ENCODE measurements around the gene ADAMTS7. TPM values are rescaled to one million over a fixed set of nuclear protein-coding genes. Genes with fewer than 3 reads are reported as not detected.
"Not testable (repeated sequence)": the region's sequence is repeated elsewhere in the genome, so short reads cannot be mapped to it uniquely, and the experiment has no call there.

Gene ADAMTS7
- total RNA-seq, 1 donor: 34.0 TPM

DNA sequence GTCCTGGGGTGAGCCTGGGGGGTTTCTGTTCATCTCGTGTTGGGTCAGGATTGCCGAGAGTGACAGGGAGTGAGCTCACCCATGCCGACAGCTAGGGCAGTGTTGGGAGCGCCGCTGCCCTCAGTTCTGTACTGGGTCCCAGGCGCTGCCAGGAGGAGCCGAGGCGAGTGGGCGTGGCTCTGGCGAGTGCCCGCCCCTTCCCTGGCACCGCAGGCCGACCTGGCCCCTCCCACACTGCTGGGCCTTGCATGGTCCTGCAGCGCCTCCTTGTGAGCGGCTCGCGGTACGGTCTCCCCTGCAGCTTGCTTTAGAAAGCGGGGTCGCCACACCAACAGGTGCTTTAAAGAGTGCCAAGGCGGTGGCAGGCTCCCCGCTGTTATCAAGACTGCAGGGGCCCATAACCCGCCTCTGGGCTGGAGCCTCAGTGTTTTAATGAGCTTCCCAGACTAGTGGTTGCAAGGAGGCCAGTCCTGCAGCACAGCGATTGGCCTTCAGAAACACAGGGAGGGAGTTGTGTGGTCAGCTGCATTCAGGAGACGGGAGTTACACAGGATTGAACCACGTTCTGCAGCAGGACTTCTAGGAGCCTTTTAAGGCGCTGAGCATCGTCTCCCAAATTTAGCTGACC, 60.2 kb downstream of the ADAMTS7 start:
- TF ChIP-seq, protein P1, sequence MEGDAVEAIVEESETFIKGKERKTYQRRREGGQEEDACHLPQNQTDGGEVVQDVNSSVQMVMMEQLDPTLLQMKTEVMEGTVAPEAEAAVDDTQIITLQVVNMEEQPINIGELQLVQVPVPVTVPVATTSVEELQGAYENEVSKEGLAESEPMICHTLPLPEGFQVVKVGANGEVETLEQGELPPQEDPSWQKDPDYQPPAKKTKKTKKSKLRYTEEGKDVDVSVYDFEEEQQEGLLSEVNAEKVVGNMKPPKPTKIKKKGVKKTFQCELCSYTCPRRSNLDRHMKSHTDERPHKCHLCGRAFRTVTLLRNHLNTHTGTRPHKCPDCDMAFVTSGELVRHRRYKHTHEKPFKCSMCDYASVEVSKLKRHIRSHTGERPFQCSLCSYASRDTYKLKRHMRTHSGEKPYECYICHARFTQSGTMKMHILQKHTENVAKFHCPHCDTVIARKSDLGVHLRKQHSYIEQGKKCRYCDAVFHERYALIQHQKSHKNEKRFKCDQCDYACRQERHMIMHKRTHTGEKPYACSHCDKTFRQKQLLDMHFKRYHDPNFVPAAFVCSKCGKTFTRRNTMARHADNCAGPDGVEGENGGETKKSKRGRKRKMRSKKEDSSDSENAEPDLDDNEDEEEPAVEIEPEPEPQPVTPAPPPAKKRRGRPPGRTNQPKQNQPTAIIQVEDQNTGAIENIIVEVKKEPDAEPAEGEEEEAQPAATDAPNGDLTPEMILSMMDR (IDR thresholded peaks at IDR 0.05; ENCODE audit: extremely low read depth, low read depth, low read length): peak; percentile 76
- H3K79me2 ChIP-seq (ENCODE audit: insufficient read depth, low read length); H3K4me1 ChIP-seq (ENCODE audit: insufficient read depth, low read length); H4K20me1 ChIP-seq (ENCODE audit: insufficient read depth, low read length); H3K9me3 ChIP-seq (ENCODE audit: low read depth, low read length); H3K27ac ChIP-seq (ENCODE audit: low read depth, low read length); H3K27me3 ChIP-seq (ENCODE audit: insufficient read depth, low read length); H3K36me3 ChIP-seq (ENCODE audit: insufficient read depth, low read length): not testable (repeated sequence)
- peak overlapping the region; percentile 79 for H3K4me2 ChIP-seq (ENCODE audit: insufficient read depth, low read length)
- peak; percentile 98 for DNase-seq (ENCODE audit: insufficient read length, low spot score, missing footprints)
- peak overlapping the region; percentile 84 for H2AFZ ChIP-seq (ENCODE audit: low read length)
- H3K4me3 ChIP-seq (ENCODE audit: insufficient read depth, low read length): peak overlapping the region; percentile 67

GRCh38 chr15:78750566-78750965, 60.7 kb downstream of the ADAMTS7 start:
- no peaks in the 10 kb centered on the region for H3K79me2 ChIP-seq (ENCODE audit: insufficient read depth, low read length)
- no peaks in the 10 kb centered on the region for H3K27me3 ChIP-seq (ENCODE audit: insufficient read depth, low read length)
- TF ChIP-seq, protein P1 (IDR thresholded peaks at IDR 0.05; ENCODE audit: extremely low read depth, low read depth, low read length): no peak
- peak overlapping the region; percentile 79 for H3K4me2 ChIP-seq (ENCODE audit: insufficient read depth, low read length)
- no peak overlapping the region for H3K27ac ChIP-seq (ENCODE audit: low read depth, low read length)
- H3K4me1 ChIP-seq (ENCODE audit: insufficient read depth, low read length): peaks cover 7% of the 10 kb centered on the region
- H3K4me3 ChIP-seq (ENCODE audit: insufficient read depth, low read length): peak overlapping the region; percentile 67
- no peaks in the 10 kb centered on the region for H4K20me1 ChIP-seq (ENCODE audit: insufficient read depth, low read length)
- peak; percentile 95 for DNase-seq (ENCODE audit: insufficient read length, low spot score, missing footprints)
- H2AFZ ChIP-seq (ENCODE audit: low read length): peak overlapping the region; percentile 84
- no peaks in the 10 kb centered on the region for H3K9me3 ChIP-seq (ENCODE audit: low read depth, low read length)
- no peaks in the 10 kb centered on the region for H3K36me3 ChIP-seq (ENCODE audit: insufficient read depth, low read length)

- DNase-seq (ENCODE audit: insufficient read length, low spot score, missing footprints): no peak
- Histone ChIP-seq H2AFZ (ENCODE audit: low read length) (no peak overlapping the region), H3K79me2 (ENCODE audit: insufficient read depth, low read length) (no peaks in the 10 kb centered on the region), H3K4me2 (ENCODE audit: insufficient read depth, low read length) (no peak overlapping the region), H3K4me1 (ENCODE audit: insufficient read depth, low read length) (peaks cover 7% of the 10 kb centered on the region), H3K27ac (ENCODE audit: low read depth, low read length) (no peak overlapping the region), H3K4me3 (ENCODE audit: insufficient read depth, low read length) (no peak overlapping the region), H4K20me1 (ENCODE audit: insufficient read depth, low read length) (no peaks in the 10 kb centered on the region), H3K27me3 (ENCODE audit: insufficient read depth, low read length) (no peaks in the 10 kb centered on the region), H3K9me3 (ENCODE audit: low read depth, low read length) (no peaks in the 10 kb centered on the region), H3K36me3 (ENCODE audit: insufficient read depth, low read length) (no peaks in the 10 kb centered on the region)
- TF ChIP-seq, protein P1 (IDR thresholded peaks at IDR 0.05; ENCODE audit: extremely low read depth, low read depth, low read length): no peak
Observed at GRCh38 chr15:78749831-78750230, 61.4 kb downstream of the ADAMTS7 start.

DNA sequence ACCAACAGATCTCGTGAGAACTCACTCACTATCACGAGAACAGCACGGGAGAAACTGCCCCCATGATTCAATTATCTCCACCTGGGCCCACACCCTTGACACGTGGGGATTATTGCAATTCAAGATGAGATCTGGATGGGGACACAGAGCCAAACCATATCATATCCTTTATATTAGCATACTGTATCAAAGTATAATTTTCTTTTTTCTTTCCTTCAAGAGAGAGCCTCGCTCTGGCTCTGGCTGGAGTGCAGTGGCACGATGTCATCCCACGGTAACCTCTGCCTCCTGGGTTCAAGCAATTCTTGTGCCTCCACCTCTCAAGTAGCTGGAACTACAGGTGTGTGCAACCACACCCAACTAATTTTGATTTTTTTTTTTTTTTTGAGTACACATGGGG, 63.4 kb downstream of the ADAMTS7 start:
- H3K9me3 ChIP-seq (ENCODE audit: low read depth, low read length); H2AFZ ChIP-seq (ENCODE audit: low read length); H3K4me2 ChIP-seq (ENCODE audit: insufficient read depth, low read length); H3K27me3 ChIP-seq (ENCODE audit: insufficient read depth, low read length); H3K27ac ChIP-seq (ENCODE audit: low read depth, low read length); DNase-seq (ENCODE audit: insufficient read length, low spot score, missing footprints); H3K4me1 ChIP-seq (ENCODE audit: insufficient read depth, low read length); H4K20me1 ChIP-seq (ENCODE audit: insufficient read depth, low read length); H3K36me3 ChIP-seq (ENCODE audit: insufficient read depth, low read length); H3K79me2 ChIP-seq (ENCODE audit: insufficient read depth, low read length); H3K4me3 ChIP-seq (ENCODE audit: insufficient read depth, low read length): not testable (repeated sequence)

GRCh38 chr15:78741674-78742073, 69.6 kb downstream of the ADAMTS7 start:
- not testable (repeated sequence) for DNase-seq (ENCODE audit: insufficient read length, low spot score, missing footprints); H3K4me1 ChIP-seq (ENCODE audit: insufficient read depth, low read length); H3K36me3 ChIP-seq (ENCODE audit: insufficient read depth, low read length); H3K9me3 ChIP-seq (ENCODE audit: low read depth, low read length); H3K27ac ChIP-seq (ENCODE audit: low read depth, low read length); H3K79me2 ChIP-seq (ENCODE audit: insufficient read depth, low read length); H2AFZ ChIP-seq (ENCODE audit: low read length); H3K27me3 ChIP-seq (ENCODE audit: insufficient read depth, low read length); H4K20me1 ChIP-seq (ENCODE audit: insufficient read depth, low read length); H3K4me2 ChIP-seq (ENCODE audit: insufficient read depth, low read length); H3K4me3 ChIP-seq (ENCODE audit: insufficient read depth, low read length)

Data from osteoblast (primary cell).